Activated CD8-positive, alpha-beta T cell treated with anti-CD3 and anti-CD28 coated beads, Interleukin-2, amount 10 ng/mL, durations not matched to agents 7 days and 5 days (primary cell): ENCODE results near the gene ADRB1. TPM values are rescaled to one million over a fixed set of nuclear protein-coding genes. Genes with fewer than 3 reads are reported as not detected.

ENCODE experiments used
- ATAC-seq: fragments of 150-1000 bp; cut with Tn5 transposase; one replicate; pipeline ENCODE4 v1.10.0; 2021; ENCODE audit warnings: moderate library complexity
- CTCF ChIA-PET: fragments of 350-600 bp; sonication (Branson Sonifier 250); formaldehyde crosslinking; loops from one replicate; lab custom pipeline; 2021; ENCODE audit warnings: antibody characterized with exemption; lab: Charles Lee
- POLR2A ChIA-PET: fragments of 350-600 bp; sonication (Branson Sonifier 250); formaldehyde crosslinking; loops from one replicate; lab custom pipeline; 2021; ENCODE audit warnings: antibody characterized with exemption; lab: Charles Lee
- DNase-seq: peaks from one replicate; pipeline ENCODE4 v3.0.0-alpha.2; 2020
- H3K27ac Mint-ChIP-seq: one replicate; pipeline ENCODE4 v1.8.0; 2021; ENCODE audit warnings: mild to moderate bottlenecking, mixed read lengths
- H3K27me3 Mint-ChIP-seq: one replicate; pipeline ENCODE4 v1.8.0; 2021; ENCODE audit warnings: low read depth, mixed read lengths
- H3K36me3 Mint-ChIP-seq: one replicate; pipeline ENCODE4 v1.8.0; 2021; ENCODE audit warnings: low read depth, mixed read lengths
- H3K4me1 Mint-ChIP-seq: one replicate; pipeline ENCODE4 v1.8.0; 2021; ENCODE audit warnings: low read depth, mixed read lengths
- H3K4me3 Mint-ChIP-seq: one replicate; pipeline ENCODE4 v1.8.0; 2021; ENCODE audit warnings: mild to moderate bottlenecking, mixed read lengths
- H3K9me3 Mint-ChIP-seq: one replicate; pipeline ENCODE4 v1.8.0; 2022; ENCODE audit warnings: mixed read lengths; ENCODE audit not compliant: insufficient read depth
- total RNA-seq, 2 experiments: library from RNA; stranded (reverse); gene quantifications; one replicate each; pipeline ENCODE4 v1.2.3, GENCODE V29; 2021

The ADRB1 gene
- total RNA-seq, 2 experiments from 2014 or later, result 0.29 to 0.45 TPM

DNA sequence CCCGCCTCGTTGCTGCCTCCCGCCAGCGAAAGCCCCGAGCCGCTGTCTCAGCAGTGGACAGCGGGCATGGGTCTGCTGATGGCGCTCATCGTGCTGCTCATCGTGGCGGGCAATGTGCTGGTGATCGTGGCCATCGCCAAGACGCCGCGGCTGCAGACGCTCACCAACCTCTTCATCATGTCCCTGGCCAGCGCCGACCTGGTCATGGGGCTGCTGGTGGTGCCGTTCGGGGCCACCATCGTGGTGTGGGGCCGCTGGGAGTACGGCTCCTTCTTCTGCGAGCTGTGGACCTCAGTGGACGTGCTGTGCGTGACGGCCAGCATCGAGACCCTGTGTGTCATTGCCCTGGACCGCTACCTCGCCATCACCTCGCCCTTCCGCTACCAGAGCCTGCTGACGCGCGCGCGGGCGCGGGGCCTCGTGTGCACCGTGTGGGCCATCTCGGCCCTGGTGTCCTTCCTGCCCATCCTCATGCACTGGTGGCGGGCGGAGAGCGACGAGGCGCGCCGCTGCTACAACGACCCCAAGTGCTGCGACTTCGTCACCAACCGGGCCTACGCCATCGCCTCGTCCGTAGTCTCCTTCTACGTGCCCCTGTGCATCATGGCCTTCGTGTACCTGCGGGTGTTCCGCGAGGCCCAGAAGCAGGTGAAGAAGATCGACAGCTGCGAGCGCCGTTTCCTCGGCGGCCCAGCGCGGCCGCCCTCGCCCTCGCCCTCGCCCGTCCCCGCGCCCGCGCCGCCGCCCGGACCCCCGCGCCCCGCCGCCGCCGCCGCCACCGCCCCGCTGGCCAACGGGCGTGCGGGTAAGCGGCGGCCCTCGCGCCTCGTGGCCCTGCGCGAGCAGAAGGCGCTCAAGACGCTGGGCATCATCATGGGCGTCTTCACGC lies 825 bp downstream of the ADRB1 start:
- ATAC-seq (peak; percentile 32), DNase-seq (no peak)
- Mint-ChIP-seq H3K4me1 (peaks cover 24% of the 10 kb centered on the region), H3K4me3 (peak overlapping the region; percentile 71), H3K27ac (peak overlapping the region; percentile 78), H3K36me3 (peaks cover 3% of the 10 kb centered on the region), H3K9me3 (no peaks in the 10 kb centered on the region), H3K27me3 (peaks cover 70% of the 10 kb centered on the region)
- CTCF ChIA-PET, result interaction anchor here (1.5 kb wide), 1 partner anchor 13 kb away, joined by 3 read pairs; no protein-coding TSS in a partner anchor
- POLR2A ChIA-PET, result no interaction called here

DNA sequence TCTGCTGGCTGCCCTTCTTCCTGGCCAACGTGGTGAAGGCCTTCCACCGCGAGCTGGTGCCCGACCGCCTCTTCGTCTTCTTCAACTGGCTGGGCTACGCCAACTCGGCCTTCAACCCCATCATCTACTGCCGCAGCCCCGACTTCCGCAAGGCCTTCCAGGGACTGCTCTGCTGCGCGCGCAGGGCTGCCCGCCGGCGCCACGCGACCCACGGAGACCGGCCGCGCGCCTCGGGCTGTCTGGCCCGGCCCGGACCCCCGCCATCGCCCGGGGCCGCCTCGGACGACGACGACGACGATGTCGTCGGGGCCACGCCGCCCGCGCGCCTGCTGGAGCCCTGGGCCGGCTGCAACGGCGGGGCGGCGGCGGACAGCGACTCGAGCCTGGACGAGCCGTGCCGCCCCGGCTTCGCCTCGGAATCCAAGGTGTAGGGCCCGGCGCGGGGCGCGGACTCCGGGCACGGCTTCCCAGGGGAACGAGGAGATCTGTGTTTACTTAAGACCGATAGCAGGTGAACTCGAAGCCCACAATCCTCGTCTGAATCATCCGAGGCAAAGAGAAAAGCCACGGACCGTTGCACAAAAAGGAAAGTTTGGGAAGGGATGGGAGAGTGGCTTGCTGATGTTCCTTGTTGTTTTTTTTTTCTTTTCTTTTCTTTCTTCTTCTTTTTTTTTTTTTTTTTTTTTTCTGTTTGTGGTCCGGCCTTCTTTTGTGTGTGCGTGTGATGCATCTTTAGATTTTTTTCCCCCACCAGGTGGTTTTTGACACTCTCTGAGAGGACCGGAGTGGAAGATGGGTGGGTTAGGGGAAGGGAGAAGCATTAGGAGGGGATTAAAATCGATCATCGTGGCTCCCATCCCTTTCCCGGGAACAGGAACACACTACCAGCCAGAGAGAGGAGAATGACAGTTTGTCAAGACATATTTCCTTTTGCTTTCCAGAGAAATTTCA lies 1.7 kb downstream of the ADRB1 start:
- DNase-seq, result peak; percentile 41
- Mint-ChIP-seq H3K4me3 (peak overlapping the region; percentile 63), H3K4me1 (peaks cover 24% of the 10 kb centered on the region), H3K9me3 (no peaks in the 10 kb centered on the region), H3K27ac (peak overlapping the region; percentile 78), H3K27me3 (peaks cover 68% of the 10 kb centered on the region), H3K36me3 (peaks cover 3% of the 10 kb centered on the region)
- peak; percentile 56 for ATAC-seq
- ChIA-PET POLR2A (no interaction called here), CTCF (interaction anchor here (1.0 kb wide), 1 partner anchor 7 kb away, joined by 3 read pairs; no protein-coding TSS in a partner anchor)

DNA sequence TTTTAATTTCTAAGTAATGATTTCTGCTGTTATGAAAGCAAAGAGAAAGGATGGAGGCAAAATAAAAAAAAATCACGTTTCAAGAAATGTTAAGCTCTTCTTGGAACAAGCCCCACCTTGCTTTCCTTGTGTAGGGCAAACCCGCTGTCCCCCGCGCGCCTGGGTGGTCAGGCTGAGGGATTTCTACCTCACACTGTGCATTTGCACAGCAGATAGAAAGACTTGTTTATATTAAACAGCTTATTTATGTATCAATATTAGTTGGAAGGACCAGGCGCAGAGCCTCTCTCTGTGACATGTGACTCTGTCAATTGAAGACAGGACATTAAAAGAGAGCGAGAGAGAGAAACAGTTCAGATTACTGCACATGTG lies 2.4 kb downstream of the ADRB1 start:
- Mint-ChIP-seq H3K27me3 (peaks cover 69% of the 10 kb centered on the region), H3K36me3 (peaks cover 3% of the 10 kb centered on the region), H3K27ac (no peak overlapping the region), H3K4me3 (no peak overlapping the region), H3K4me1 (peaks cover 24% of the 10 kb centered on the region), H3K9me3 (no peaks in the 10 kb centered on the region)
- CTCF ChIA-PET, result interaction anchor here (0.6 to 1.0 kb wide), 3 partner anchors 8 to 200 kb away, joined by 3 read pairs; no protein-coding TSS in a partner anchor
- POLR2A ChIA-PET, result no interaction called here
- no peak for ATAC-seq
- no peak for DNase-seq

DNA sequence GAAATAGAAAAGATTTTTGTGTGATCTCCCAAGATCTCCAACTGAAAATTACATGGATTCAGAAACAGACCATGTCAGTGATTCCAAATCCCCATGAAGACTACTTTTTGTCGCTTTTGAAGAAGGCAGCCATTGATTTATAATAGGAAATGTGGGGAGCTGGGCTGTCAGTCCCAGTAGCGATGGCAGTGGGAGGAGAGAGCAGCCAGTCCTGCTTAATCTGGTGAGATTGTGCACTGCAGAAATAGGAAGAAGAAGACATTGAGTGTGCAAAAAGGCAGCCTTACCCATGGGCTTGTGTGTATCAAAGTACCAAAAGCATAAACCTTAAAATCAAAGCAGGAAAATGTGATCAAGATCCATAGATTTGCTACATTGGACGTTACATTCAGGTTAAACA lies 4.8 kb downstream of the ADRB1 start:
- Mint-ChIP-seq H3K9me3 (no peaks in the 10 kb centered on the region), H3K36me3 (peaks cover 3% of the 10 kb centered on the region), H3K4me1 (peaks cover 16% of the 10 kb centered on the region), H3K27me3 (peaks cover 61% of the 10 kb centered on the region), H3K27ac (no peak overlapping the region), H3K4me3 (no peak overlapping the region)
- CTCF ChIA-PET, result no interaction called here
- no peak for DNase-seq
- ATAC-seq, result no peak
- POLR2A ChIA-PET, result no interaction called here

DNA sequence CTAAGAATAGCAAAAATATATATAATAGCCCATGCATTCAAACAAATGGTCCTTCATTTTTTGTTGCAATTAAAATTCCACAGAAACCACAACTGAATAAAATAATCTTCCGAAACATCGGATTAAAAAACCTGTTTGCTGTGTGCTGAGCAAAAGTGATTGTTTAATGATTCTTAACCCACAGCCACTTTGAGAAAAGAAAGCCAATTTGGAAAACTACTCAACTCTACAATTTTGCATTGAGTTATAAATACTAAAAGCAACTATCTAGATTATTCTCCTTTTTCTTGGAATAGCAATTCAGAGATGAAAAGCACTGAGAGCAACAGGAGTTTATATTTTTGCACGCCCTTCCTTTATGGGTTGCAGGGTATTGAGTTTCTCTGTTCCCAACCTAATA lies 8.0 kb downstream of the ADRB1 start:
- Mint-ChIP-seq H3K4me3 (no peak overlapping the region), H3K27ac (no peak overlapping the region), H3K27me3 (peaks cover 50% of the 10 kb centered on the region), H3K9me3 (no peaks in the 10 kb centered on the region), H3K4me1 (peaks cover 7% of the 10 kb centered on the region), H3K36me3 (no peaks in the 10 kb centered on the region)
- DNase-seq (no peak), ATAC-seq (no peak)
- ChIA-PET CTCF (no interaction called here), POLR2A (no interaction called here)

DNA sequence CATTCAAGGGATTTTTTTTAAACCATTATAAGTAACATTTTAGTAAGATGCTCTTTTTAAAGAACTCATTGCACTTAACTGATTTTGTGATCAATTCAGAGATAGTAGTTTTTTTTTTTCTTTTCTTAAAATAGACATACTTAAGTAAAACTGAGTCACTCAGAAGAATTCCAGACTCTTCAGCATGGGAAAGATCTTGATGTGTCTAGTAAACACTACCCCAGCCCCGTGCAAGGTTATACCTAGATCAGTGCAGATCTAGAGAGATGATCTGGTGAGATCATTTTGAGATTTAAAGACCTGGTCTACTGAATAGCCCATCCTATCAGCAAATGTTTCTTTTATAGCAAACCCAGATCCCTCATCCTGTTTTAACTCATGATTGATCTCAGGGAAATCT lies 8.6 kb downstream of the ADRB1 start:
- Mint-ChIP-seq H3K9me3 (no peaks in the 10 kb centered on the region), H3K27me3 (peaks cover 52% of the 10 kb centered on the region), H3K27ac (no peak overlapping the region), H3K4me1 (peaks cover 10% of the 10 kb centered on the region), H3K36me3 (no peaks in the 10 kb centered on the region), H3K4me3 (no peak overlapping the region)
- ChIA-PET POLR2A (no interaction called here), CTCF (no interaction called here)
- ATAC-seq, result no peak
- no peak for DNase-seq

DNA sequence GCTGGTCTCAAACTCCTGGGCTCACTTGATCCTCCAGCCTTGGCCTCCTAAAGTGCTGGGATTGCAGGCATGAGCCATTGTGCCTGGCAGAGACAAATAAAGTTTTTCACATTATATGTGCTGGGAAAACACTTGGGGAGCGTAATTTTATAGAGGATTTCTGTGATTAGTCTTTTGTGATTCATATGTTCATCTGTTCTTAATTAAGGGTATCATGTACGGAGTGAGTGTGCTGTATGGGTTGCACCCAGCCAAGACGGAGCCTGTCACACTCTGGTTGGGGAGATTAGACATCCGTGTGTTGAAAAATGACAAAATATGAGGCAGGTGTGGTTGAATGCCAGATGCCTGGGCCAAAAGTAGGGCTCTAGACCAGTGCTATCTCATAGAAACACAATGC lies 10.3 kb downstream of the ADRB1 start:
- peaks cover 13% of the 10 kb centered on the region for H3K4me1 Mint-ChIP-seq
- no peak for ATAC-seq
- peaks cover 44% of the 10 kb centered on the region for H3K27me3 Mint-ChIP-seq
- H3K9me3 Mint-ChIP-seq, result no peaks in the 10 kb centered on the region
- DNase-seq, result no peak
- H3K27ac Mint-ChIP-seq, result no peak overlapping the region
- H3K36me3 Mint-ChIP-seq, result no peaks in the 10 kb centered on the region
- H3K4me3 Mint-ChIP-seq, result no peak overlapping the region
- POLR2A ChIA-PET, result no interaction called here
- CTCF ChIA-PET, result no interaction called here

DNA sequence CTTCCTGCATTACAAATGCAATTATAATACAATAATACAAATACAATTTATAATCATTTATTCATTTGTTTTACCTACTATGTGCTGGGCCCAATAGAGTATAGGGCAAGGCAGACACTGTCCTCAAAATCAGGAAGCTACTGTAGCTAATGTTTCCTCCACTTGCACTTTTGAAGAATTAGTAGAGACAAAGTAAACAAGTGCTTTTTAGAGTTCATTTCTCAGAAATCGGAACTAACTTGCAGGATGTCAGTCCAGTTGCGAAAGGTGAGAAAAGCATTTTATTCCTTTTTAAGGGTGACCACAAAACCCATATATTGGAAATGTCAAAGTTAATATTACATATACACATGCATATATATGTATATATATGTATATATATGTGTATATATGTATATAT lies 14.2 kb downstream of the ADRB1 start:
- CTCF ChIA-PET, result interaction anchor here (1.4 to 2.0 kb wide), 2 partner anchors 10 to 259 kb away, joined by 4 to 6 read pairs; no protein-coding TSS in a partner anchor
- Mint-ChIP-seq H3K4me1 (peaks cover 40% of the 10 kb centered on the region), H3K9me3 (peaks cover 5% of the 10 kb centered on the region), H3K27ac (no peak overlapping the region), H3K27me3 (peaks cover 21% of the 10 kb centered on the region), H3K36me3 (no peaks in the 10 kb centered on the region), H3K4me3 (no peak overlapping the region)
- POLR2A ChIA-PET, result no interaction called here
- ATAC-seq (no peak), DNase-seq (no peak)

DNA sequence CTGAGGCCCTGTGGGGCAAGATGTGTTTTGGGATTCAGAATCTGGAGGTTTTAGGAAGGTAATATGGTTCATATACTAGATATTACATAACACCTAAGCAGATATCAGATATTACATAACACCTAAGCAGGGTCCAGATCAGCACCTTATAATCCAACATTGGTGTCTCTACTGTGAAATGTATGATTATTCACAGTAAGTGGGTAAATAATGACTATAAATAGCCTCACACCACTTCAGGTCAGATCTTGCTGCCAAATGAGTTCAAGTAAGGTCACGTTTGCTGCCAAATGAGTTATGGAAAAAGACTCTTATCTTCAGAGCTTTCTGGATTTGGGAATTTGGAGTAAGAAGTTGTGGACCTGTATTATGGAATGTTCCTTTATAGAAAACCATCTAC lies 14.6 kb downstream of the ADRB1 start:
- ATAC-seq, result no peak

DNA sequence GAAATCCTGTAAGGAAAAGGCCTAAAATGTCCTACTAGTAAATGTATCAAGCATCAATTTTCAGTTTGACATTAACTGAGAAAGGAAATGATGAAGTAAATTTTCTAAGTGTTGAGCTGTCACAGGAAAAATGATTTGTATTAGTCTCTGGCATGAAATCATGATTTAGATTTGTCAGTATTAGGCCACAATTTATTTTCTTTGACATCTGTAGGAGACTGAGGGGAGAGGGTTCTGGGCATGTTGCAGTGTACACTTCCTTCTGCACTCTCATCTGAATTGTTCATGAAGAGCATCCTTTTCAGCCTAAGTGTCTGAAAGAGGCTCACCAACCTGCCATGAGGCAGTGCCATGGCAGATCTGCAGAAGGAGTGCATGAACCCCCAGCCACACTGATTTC lies 15.9 kb downstream of the ADRB1 start:
- Mint-ChIP-seq H3K4me1 (peaks cover 40% of the 10 kb centered on the region), H3K9me3 (peaks cover 5% of the 10 kb centered on the region), H3K36me3 (no peaks in the 10 kb centered on the region), H3K27ac (no peak overlapping the region), H3K4me3 (no peak overlapping the region), H3K27me3 (peaks cover 22% of the 10 kb centered on the region)
- DNase-seq, result no peak
- ATAC-seq, result no peak
- ChIA-PET POLR2A (no interaction called here), CTCF (interaction anchor here (1.1 to 1.8 kb wide), 3 partner anchors 9 to 13 kb away, joined by 3 to 9 read pairs (median 5); no protein-coding TSS in a partner anchor)

More for the DNA sequence above, 14.6 kb downstream of the ADRB1 start:
- Mint-ChIP-seq H3K27ac (no peak overlapping the region), H3K4me1 (peaks cover 40% of the 10 kb centered on the region), H3K9me3 (peaks cover 5% of the 10 kb centered on the region), H3K36me3 (no peaks in the 10 kb centered on the region), H3K27me3 (peaks cover 22% of the 10 kb centered on the region), H3K4me3 (no peak overlapping the region)
- no peak for DNase-seq
- POLR2A ChIA-PET, result no interaction called here
- CTCF ChIA-PET, result interaction anchor here (1.4 to 2.0 kb wide), 2 partner anchors 9 to 259 kb away, joined by 4 to 6 read pairs; no protein-coding TSS in a partner anchor

DNA sequence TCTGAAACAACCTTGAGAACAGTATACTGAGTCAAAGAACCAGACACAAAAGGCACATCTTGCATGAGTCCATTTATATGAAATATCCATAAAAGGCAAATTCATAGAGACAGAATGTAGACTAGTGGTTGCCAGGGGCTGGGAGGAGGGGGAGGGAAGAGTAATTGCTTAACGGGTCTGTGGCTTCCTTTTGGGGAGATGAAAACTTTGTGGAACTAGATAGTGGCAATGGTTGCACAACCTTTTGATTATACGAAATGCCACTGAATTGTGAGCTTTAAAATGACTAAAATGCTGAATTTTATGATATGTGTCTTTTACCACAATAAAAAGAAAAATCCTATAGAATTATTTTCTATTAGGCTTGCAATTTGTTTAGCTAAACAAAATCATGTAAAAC lies 16.8 kb downstream of the ADRB1 start:
- Mint-ChIP-seq H3K9me3 (peaks cover 5% of the 10 kb centered on the region), H3K27ac (no peak overlapping the region), H3K4me1 (peaks cover 40% of the 10 kb centered on the region), H3K27me3 (peaks cover 26% of the 10 kb centered on the region), H3K36me3 (no peaks in the 10 kb centered on the region), H3K4me3 (no peak overlapping the region)
- ChIA-PET CTCF (interaction anchor here (1.1 to 1.8 kb wide), 4 partner anchors 8 to 43 kb away, joined by 3 to 9 read pairs (median 4); no protein-coding TSS in a partner anchor), POLR2A (no interaction called here)
- ATAC-seq (peak; percentile 33), DNase-seq (no peak)
